ENCODE results near the gene S100A2. TPM values are rescaled to one million over a fixed set of nuclear protein-coding genes. Genes with fewer than 3 reads are reported as not detected.

S100A2 gene
- total and polyA plus RNA-seq, 2 experiments from 2014 or later: 1.7 to 8.6 TPM

DNA sequence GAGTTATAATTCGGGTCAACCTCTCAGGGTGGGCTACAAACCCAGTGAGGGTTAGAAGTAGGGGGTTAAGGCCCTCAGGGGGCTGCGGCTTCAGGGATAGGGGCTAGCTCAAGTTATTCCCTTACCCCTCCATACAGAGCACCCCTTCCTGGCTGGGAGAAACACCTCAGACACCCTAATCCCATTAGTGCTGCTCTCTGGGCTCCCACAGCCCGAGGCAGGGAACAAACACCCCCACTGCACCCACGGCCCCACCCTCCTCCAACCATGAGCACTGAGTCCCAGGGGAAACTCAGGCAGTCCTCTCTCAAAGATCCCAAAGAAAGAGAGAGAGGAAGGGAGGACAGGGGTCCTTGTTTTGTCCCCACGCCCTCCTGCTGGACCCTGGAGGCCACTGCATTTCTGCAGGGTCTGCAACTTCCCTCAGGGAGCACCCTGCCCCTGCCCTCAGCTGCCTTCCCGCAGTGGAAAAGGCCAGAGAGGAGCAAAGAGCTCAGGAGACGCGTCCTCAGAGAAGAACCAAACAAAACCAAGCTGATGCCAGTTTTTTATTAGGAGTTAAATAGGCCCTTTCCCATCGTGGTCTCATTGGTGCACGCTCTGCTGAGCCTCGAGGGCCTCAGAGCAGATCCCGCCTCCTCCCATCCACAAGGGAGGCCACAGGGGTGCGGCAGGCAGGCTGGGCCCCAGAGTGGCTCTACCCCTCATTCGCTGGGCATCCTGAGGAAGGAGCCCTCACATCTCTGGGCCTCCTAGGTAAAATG is 18.7 kb downstream of the S100A2 start:
- no peaks in the 10 kb centered on the region for H3K9me3 ChIP-seq (ENCODE audit: low read depth)
- peaks cover 72% of the 10 kb centered on the region for H3K4me1 ChIP-seq (ENCODE audit: insufficient read depth)
- peaks cover 39% of the 10 kb centered on the region for H3F3A ChIP-seq (ENCODE audit: insufficient read depth)
- in situ Hi-C loops (cut with MboI): no loop called here
- no peaks in the 10 kb centered on the region for H3K36me3 ChIP-seq (ENCODE audit: low read depth)
- H3K9me2 ChIP-seq (ENCODE audit: insufficient read depth): no peaks in the 10 kb centered on the region
- H3K27me3 ChIP-seq (replicated peaks; ENCODE audit: insufficient read depth): no peaks in the 10 kb centered on the region
- peak overlapping the region; percentile 92 for H3K27ac ChIP-seq
- H2AFZ ChIP-seq: peak overlapping the region; percentile 5; the same call in 1 of the 2 replicates
- H3K9ac ChIP-seq: peak overlapping the region; percentile 87
- H3K4me2 ChIP-seq (ENCODE audit: unreplicated experiment): peak overlapping the region; percentile 89
- no peak for TF ChIP-seq EZH2 (IDR thresholded peaks at IDR 0.05; ENCODE audit: insufficient read depth, poor library complexity, severe bottlenecking)
- TF ChIP-seq EZH2phosphoT487 (IDR thresholded peaks at IDR 0.05; ENCODE audit: insufficient read depth, low read depth): no peak
- H4K20me1 ChIP-seq (ENCODE audit: insufficient read depth): no peaks in the 10 kb centered on the region
- 17 to 18% methylated on average over 14 of the region's 14 CpGs for WGBS, 2 experiments (ENCODE audit: low coverage in 1 of 2, low lambda C conversion rate in 2 of 2, missing lambda C conversion rate in 2 of 2)
- H3K4me3 ChIP-seq: peak overlapping the region; percentile 74
- peaks cover 22% of the 10 kb centered on the region for H3K79me2 ChIP-seq (ENCODE audit: insufficient read depth)
- DNase-seq: peak; percentile 62

DNA sequence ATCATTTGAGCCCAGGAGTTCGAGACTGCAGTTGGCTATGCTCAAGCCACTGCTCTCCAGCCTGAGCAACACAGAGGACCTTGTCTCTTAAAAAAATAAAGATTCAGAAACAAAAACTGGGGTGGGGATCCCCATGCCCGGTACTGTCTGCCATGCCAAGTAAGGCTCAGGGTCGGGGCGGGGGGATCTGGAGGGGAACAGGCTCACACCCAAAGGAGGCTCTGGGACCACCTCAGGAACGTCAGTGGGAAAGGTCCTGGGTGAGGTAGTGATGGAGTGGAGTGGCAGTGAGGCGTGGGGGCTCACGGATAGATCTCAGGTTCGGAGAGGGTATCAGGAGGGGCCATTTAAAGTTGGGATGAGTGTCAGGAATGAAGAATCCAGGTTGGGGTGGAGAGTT is 19.3 kb downstream of the S100A2 start:
- peak overlapping the region; percentile 89 for H3K4me2 ChIP-seq (ENCODE audit: unreplicated experiment)
- H3K4me3 ChIP-seq: peak overlapping the region; percentile 74
- no peaks in the 10 kb centered on the region for H3K9me2 ChIP-seq (ENCODE audit: insufficient read depth)
- peaks cover 22% of the 10 kb centered on the region for H3K79me2 ChIP-seq (ENCODE audit: insufficient read depth)
- no peak for DNase-seq
- H3K27me3 ChIP-seq (replicated peaks; ENCODE audit: insufficient read depth): no peaks in the 10 kb centered on the region
- no peaks in the 10 kb centered on the region for H3K36me3 ChIP-seq (ENCODE audit: low read depth)
- H3F3A ChIP-seq (ENCODE audit: insufficient read depth): peaks cover 44% of the 10 kb centered on the region
- 0 out of 2 replicates have a peak overlapping the region, but pooled peaks have one; percentile 1 for H2AFZ ChIP-seq
- peaks cover 72% of the 10 kb centered on the region for H3K4me1 ChIP-seq (ENCODE audit: insufficient read depth)
- no peaks in the 10 kb centered on the region for H3K9me3 ChIP-seq (ENCODE audit: low read depth)
- WGBS, 2 experiments (ENCODE audit: low coverage in 1 of 2, low lambda C conversion rate in 2 of 2, missing lambda C conversion rate in 2 of 2): 10% methylated on average over 8 of the region's 8 CpGs
- in situ Hi-C loops (cut with MboI): no loop called here
- H4K20me1 ChIP-seq (ENCODE audit: insufficient read depth): no peaks in the 10 kb centered on the region
- peak overlapping the region; percentile 92 for H3K27ac ChIP-seq
- no peak for TF ChIP-seq EZH2 (IDR thresholded peaks at IDR 0.05; ENCODE audit: insufficient read depth, poor library complexity, severe bottlenecking)
- no peak for TF ChIP-seq EZH2phosphoT487 (IDR thresholded peaks at IDR 0.05; ENCODE audit: insufficient read depth, low read depth)
- H3K9ac ChIP-seq: peak overlapping the region; percentile 87

DNA sequence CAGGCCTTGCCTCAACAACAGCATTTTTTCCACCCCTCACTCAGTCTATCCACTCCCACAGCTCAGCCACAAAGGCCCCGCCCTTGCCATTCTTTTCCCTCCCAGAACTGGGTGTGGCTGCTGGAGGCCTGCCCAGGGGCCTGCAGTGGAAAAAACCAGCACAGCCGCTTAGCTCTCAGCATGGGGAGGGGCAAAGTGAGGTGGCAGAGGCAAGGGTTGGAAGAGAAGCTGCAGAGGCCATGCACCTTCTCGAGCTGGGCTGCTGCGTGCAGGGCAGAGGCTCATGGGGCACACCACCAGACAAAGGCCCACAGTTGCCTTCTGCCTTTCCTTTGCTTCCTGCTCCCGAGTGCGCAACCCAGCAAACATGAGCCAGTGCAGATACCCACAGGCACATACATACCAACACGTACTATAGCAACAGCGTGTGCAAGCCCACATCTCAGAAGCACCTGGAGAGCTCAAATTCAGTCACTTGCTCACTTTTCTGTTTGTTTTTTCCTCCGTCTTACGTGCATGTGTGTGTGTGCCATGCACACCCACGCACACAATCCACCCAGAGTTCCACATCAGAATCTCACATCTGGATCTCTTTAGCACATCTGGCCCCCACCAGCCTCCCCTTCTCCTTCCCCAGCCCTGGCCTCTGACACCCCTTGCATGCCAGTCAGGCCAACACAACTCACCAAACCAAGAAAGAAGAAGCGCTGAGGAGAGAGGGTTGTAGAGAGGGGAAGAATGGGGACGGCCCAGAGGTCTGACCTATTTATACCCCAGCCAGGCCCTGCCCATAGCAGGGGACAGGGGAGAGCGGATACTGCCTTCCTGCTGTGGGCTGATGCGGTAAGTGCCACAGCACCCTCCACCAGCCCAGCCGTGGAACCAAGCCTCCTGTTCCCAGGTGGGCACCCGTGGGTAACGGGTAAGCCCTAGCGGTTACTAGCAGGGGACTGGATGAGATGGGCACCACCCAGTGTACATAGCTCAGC is 20.3 kb downstream of the S100A2 start, which contains the start of gene S100A4:
Gene S100A4 (minus strand): TSS at position 740 of the 989 bp plus-strand sequence. CDS start 1,012 bp downstream, outside the sequence.
- no peaks in the 10 kb centered on the region for H3K27me3 ChIP-seq (replicated peaks; ENCODE audit: insufficient read depth)
- no peaks in the 10 kb centered on the region for H3K9me3 ChIP-seq (ENCODE audit: low read depth)
- no peaks in the 10 kb centered on the region for H3K9me2 ChIP-seq (ENCODE audit: insufficient read depth)
- peaks cover 22% of the 10 kb centered on the region for H3K79me2 ChIP-seq (ENCODE audit: insufficient read depth)
- H3K4me1 ChIP-seq (ENCODE audit: insufficient read depth): peaks cover 80% of the 10 kb centered on the region
- H3F3A ChIP-seq (ENCODE audit: insufficient read depth): peaks cover 49% of the 10 kb centered on the region
- H3K4me3 ChIP-seq: peak within 1 kb of the TSS; percentile 74
- H2AFZ ChIP-seq: peak within 1 kb of the TSS; percentile 43
- no peak for TF ChIP-seq EZH2phosphoT487 (IDR thresholded peaks at IDR 0.05; ENCODE audit: insufficient read depth, low read depth)
- TF ChIP-seq EZH2 (IDR thresholded peaks at IDR 0.05; ENCODE audit: insufficient read depth, poor library complexity, severe bottlenecking): no peak
- H3K9ac ChIP-seq: peak within 1 kb of the TSS; percentile 87
- peak; percentile 96 for DNase-seq
- WGBS, 2 experiments (ENCODE audit: low coverage in 1 of 2, low lambda C conversion rate in 2 of 2, missing lambda C conversion rate in 2 of 2): 2% methylated on average over 18 to 19 of the region's 19 CpGs
- H3K27ac ChIP-seq: peak within 1 kb of the TSS; percentile 92
- H3K4me2 ChIP-seq (ENCODE audit: unreplicated experiment): peak within 1 kb of the TSS; percentile 89
- no peaks in the 10 kb centered on the region for H3K36me3 ChIP-seq (ENCODE audit: low read depth)
- H4K20me1 ChIP-seq (ENCODE audit: insufficient read depth): no peaks in the 10 kb centered on the region
- in situ Hi-C loops (cut with MboI): no loop called here

DNA sequence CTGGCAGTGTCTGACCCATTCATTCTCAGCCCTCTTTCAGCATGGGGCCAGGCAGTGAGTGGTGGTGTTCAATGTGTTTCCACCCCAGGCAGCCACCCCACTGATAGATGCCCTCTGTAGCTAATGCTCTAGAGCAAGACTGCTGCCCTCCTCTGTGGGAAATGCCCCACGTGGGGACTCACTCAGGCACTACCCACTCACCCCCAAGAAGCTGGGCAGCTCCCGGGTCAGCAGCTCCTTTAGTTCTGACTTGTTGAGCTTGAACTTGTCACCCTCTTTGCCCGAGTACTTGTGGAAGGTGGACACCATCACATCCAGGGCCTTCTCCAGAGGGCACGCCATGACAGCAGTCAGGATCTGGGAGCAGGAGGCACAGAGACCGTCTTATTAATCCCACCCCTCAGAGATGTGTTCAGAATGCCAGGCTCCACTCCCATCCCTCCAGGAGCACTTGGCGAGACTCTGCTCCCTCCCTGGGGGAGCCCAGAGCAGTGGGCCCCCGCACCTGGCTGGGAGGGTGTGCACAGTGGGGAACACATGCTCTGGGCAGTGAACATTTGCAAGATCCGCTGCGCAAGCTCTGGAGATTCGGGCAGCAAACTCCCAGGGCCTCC is 21.1 kb downstream of the S100A2 start:
- peak overlapping the region; percentile 92 for H3K27ac ChIP-seq
- H3K9ac ChIP-seq: peak overlapping the region; percentile 87
- no peaks in the 10 kb centered on the region for H3K9me2 ChIP-seq (ENCODE audit: insufficient read depth)
- H3K27me3 ChIP-seq (replicated peaks; ENCODE audit: insufficient read depth): no peaks in the 10 kb centered on the region
- H3K4me3 ChIP-seq: peak overlapping the region; percentile 74
- in situ Hi-C loops (cut with MboI): no loop called here
- no peaks in the 10 kb centered on the region for H3K9me3 ChIP-seq (ENCODE audit: low read depth)
- H3K4me1 ChIP-seq (ENCODE audit: insufficient read depth): peaks cover 81% of the 10 kb centered on the region
- H3F3A ChIP-seq (ENCODE audit: insufficient read depth): peaks cover 49% of the 10 kb centered on the region
- TF ChIP-seq EZH2 (IDR thresholded peaks at IDR 0.05; ENCODE audit: insufficient read depth, poor library complexity, severe bottlenecking): no peak
- no peak for TF ChIP-seq EZH2phosphoT487 (IDR thresholded peaks at IDR 0.05; ENCODE audit: insufficient read depth, low read depth)
- 1 to 4% methylated on average over 8 to 10 of the region's 10 CpGs for WGBS, 2 experiments (ENCODE audit: low coverage in 1 of 2, low lambda C conversion rate in 2 of 2, missing lambda C conversion rate in 2 of 2)
- DNase-seq: peak; percentile 29
- H3K4me2 ChIP-seq (ENCODE audit: unreplicated experiment): peak overlapping the region; percentile 89
- peak overlapping the region; percentile 30; the same call in 1 of the 2 replicates for H2AFZ ChIP-seq
- H3K36me3 ChIP-seq (ENCODE audit: low read depth): no peaks in the 10 kb centered on the region
- H3K79me2 ChIP-seq (ENCODE audit: insufficient read depth): peaks cover 22% of the 10 kb centered on the region
- no peaks in the 10 kb centered on the region for H4K20me1 ChIP-seq (ENCODE audit: insufficient read depth)
